GM19351 (cell line): ENCODE data around the gene ANXA11.
A peak's percentile ranks its signal among the peaks of the same experiment; 100 is the strongest.
"Not testable (repeated sequence)": the region's sequence is repeated elsewhere in the genome, so short reads cannot be mapped to it uniquely, and the experiment has no call there.

Experiments used
- ATAC-seq: cut with Tn5 transposase; IDR thresholded peaks from one replicate; pipeline ENCODE4 v1.9.1; 2021; ENCODE audit warnings: mild to moderate bottlenecking, moderate library complexity; ENCODE audit not compliant: unreplicated experiment

ANXA11 gene

GRCh38 chr10:80205477-80206276 is at the start of gene ANXA11:
TSS of gene ANXA11 (minus strand) at chr10:80205537. CDS start at chr10:80172861, 32,676 bp downstream.
- ATAC-seq = peak; percentile 78

DNA sequence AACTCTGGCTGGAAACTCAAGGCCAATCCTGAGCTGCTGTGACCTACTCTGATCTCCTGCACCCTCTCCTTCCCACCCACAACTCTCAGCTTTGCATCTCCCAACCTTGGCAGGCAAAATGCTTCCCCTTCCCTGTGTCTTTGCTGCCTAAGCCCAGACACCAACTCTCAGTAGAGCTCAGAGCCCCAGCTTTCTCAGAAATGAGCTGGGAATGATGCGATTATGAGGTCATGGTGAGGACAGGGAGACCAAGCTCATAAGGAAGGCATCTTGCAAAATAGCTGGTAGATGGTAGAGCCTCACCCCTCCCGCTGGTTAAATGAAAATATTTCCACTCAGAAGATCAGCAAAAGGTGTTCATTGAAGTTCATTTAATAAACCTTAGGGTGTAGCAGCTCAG is 49.4 kb upstream of the ANXA11 start:
- not testable (repeated sequence) for ATAC-seq

DNA sequence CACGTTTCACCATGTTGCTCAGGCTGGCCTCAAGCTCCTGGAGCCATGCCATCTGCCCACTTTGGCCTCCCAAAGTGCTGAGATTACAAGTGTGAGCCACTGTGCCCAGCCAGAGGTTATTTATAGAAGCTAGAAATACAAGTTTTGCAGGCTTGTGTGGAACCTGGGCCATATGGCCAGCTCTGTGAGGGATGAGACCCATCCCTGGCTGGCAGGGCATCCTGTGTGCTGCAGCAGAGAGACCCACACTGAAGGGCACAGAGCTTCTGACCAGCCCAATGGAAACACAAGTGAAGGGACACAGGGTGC is 48.6 kb upstream of the ANXA11 start:
- ATAC-seq = not testable (repeated sequence)

DNA sequence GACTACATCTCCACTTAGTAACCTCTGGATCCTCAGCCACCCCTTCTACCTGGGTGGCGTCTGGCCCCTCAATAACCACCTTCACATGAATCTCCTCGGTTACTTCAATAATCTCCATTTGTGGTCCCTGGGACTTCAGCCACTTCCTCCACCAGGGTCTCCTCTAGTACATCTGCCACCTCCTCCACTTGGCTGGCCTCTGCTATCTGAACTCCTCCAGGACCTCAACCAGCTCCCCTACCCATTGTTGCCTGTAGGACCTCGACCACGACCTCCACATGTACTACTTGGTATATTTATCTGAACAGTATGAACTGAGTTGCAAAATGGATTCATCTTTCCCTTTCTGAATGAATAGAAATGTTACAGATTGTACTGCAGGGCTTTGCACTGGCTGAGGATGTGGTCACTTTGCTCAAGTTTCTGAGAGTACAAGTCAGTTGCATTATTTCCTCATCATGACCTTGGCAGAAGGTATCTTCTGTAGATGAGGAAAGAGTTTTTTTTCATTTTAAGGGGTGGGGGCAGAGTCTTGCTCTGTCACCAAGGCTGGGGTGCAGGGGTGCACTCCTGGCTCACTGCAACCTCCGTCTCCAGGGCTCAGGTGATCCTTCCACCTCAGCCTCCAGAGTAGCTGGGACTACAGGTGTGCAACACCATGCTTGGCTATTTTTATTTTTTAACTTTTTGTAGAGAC is 48.1 kb upstream of the ANXA11 start:
- ATAC-seq = peak; percentile 85

DNA sequence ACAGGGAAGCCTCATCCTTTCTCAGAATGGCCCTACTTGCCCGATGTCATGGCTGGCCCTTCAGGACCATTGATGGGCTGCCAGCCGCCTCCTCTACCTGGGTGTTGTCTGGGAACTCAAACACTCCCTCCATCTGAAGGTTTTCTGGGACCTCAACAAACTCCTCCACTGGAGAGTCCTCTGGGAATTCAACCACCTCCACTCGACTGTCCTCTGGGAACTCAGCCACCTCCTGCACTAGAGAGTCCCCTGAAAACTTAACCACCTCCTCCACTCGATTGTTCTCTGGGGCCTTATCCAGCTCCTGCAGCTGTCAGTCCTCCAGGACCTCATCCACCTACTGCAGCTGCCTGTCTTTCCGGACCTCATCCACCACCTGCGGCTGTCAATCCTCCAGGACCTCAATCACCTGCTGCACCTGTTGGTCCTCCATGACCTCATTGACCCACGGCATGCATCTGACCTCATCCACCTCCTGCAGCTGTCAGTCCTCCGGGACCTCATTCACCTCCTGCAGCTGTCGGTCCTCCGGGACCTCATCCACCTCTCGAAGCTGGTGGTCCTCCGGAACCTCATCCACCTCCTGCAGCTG is 47.1 kb upstream of the ANXA11 start:
- ATAC-seq = no peak

DNA sequence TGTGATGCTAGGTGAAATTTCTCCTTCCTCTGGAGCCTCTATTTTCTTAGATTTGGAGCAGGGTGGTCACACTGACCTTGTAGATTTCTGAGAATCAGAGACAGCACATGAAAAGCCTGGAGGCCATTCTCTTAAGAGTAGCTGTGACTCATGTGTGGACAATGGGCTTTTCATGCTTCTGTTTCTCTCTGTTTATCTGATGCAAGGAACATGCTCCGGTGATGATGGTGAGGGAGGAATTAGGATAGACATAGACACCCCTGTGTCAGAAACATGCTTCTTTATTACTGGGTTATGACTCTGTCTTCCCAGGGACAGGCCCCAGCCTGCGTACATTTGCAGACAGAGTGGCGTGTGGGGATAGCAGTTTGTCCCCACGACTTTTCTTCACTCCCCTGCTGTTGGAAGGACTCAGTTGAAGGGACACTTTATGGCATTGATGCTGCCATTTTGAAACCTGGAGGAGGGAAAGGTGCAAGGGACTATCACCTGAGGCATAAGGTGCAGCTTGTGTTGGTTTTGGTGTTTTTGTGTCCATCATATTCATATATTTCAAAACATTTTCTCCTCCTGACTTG is 46.5 kb upstream of the ANXA11 start:
- ATAC-seq = not testable (repeated sequence)

DNA sequence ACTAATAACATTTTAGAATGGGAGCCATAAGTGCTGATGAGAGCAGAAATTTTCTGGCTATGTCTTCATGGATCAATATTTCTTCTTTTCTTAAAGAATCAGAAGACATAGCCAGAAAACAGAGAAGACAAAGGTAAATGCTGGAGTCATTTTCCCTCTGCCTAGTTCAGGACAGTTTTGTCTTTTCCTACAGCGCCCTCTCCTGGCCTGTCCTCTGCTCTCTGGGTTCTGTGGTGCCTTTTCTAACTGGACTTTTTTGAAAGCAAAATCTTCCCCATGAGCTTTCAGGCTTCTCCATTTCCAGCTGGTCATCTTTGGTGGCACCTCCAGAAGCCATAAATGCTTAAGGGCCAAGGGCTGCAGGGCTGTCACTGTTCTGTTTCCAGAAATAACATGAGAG is 45.1 kb upstream of the ANXA11 start:
- ATAC-seq = not testable (repeated sequence)

DNA sequence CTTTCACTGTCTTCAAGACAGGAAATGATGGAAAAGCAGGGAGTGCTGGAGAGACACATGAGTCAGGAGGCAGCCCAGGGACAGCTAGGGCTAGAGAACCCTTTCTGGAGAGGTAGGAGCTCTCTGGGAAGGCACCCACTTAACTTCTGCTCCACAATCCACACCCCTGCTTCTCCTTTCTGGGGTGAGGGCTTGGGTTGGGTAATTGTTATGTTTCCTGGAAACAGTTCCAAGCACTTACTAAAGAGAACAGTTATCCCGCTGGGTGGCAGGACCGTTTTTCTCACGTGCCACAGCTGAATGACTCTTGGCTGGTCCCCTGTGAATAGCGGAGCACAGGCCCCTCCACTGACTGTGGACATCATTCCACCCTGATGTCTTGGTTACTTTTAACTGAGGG is 44.6 kb upstream of the ANXA11 start:
- ATAC-seq = not testable (repeated sequence)

- not testable (repeated sequence) for ATAC-seq
These were observed 42.3 kb upstream of the ANXA11 start for GRCh38 chr10:80247611-80248010.

DNA sequence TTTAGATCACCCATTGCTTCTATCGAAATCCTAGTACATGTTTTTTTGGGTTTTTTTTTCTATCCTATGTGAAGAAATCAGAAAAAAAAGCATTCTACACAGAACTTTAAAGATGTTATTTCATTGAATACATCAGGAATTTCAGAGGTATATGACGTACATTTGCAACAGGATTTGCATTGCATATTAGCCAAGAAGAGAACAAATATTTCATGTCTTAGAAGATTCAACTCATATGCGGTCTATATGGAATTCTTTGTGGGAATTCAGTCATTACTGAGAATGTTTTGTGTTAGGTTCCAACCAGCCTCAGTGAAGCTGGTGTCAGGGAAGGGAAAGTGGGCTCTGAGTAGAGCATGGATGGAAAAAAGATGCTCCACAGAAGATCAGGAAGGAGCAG is 39.0 kb upstream of the ANXA11 start:
- ATAC-seq = not testable (repeated sequence)

- ATAC-seq = not testable (repeated sequence)
These were observed 37.0 kb upstream of the ANXA11 start for GRCh38 chr10:80242341-80242740.

DNA sequence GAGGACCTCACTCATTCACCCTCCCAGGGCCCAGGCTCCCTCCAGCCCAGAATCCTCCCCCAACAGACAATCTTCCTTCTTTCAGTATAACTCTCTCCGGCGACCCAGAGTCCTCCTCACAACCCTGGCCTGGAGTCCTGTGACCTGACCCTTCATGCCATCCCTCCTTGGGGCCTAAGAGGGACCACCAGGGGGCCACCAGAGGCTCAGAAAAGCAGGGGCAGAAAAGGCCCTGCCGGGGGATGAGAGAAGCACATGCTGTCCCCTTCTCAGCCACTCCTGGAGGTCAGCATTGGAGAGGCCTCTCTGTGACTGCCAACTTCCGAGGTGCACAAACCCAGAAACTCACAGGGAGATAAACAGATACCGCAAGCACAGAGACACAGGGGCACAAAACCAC is 31.1 kb upstream of the ANXA11 start:
- not testable (repeated sequence) for ATAC-seq

- peak; percentile 100 for ATAC-seq
These were observed 29.2 kb upstream of the ANXA11 start for GRCh38 chr10:80234331-80235235.

GRCh38 chr10:80233871-80234270 is 28.5 kb upstream of the ANXA11 start:
- ATAC-seq = not testable (repeated sequence)

- peak; percentile 66 for ATAC-seq
These were observed 21.4 kb upstream of the ANXA11 start for GRCh38 chr10:80226723-80227122.

GRCh38 chr10:80223031-80223419 is 17.7 kb upstream of the ANXA11 start:
- not testable (repeated sequence) for ATAC-seq

DNA sequence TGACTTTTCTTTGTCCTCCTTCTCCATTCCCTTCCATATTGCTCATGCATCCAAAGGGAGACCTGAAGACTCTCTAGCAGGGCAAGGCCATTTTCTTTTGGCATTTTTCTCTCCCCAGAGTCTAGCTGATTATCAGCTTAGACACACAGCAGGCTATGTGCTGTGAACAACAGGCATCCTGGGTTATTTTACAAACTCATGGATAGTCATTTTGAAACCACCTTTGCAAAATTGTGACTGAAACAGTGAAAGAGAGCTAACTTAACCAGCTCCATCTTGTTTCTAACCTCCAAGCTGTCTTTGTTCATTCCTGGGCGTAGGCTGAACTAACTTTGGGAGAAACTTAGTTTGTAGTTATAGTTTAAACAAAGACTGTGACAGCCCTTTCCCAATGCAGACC is 13.5 kb upstream of the ANXA11 start:
- peak; percentile 97 for ATAC-seq

GRCh38 chr10:80214368-80214982 is 9.1 kb upstream of the ANXA11 start:
- ATAC-seq = not testable (repeated sequence)

- ATAC-seq = not testable (repeated sequence)
These were observed 7.3 kb upstream of the ANXA11 start for GRCh38 chr10:80212535-80213115.

DNA sequence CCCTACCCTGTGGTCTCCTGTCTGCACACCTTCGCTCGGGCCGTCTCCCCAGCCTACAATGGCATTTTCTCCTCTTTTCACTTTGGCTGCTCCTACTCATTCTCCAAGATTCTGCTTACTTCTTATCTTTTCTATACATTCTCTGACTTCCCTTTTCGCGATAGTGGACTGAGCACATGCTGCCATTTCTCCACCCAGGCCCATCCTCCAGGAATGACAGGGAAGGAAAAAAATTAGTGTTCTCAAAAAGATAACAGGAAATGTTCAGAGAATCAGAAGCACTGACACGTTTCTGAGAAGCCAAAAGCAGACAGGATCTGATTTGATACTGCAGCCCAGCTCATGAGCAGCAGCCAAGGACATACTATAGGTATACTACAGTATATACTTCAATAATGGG is 6.4 kb upstream of the ANXA11 start:
- no peak for ATAC-seq
